SU-DHL-6 (cell line): ENCODE measurements around the gene ETV6.

Source experiments
- CTCF ChIP-seq: fragments of 200-600 bp; sonication (generic); IDR thresholded peaks from one replicate; pipeline ENCODE4 v1.5.1; 2017; ENCODE audit warnings: antibody characterized with exemption, mild to moderate bottlenecking, low read length, moderate library complexity; ENCODE audit not compliant: insufficient read depth, poor library complexity, severe bottlenecking
- EZH2phosphoT487 ChIP-seq: fragments of 200-600 bp; sonication (generic), shearing (Covaris generic); conservative IDR thresholded peaks from 2 replicates; pipeline ENCODE4 v1.6.1; 2018; ENCODE audit warnings: mild to moderate bottlenecking, antibody characterized with exemption, low read length, moderate library complexity, mixed read lengths

- no peak for TF ChIP-seq CTCF
- TF ChIP-seq EZH2phosphoT487: no peak
Observed at GRCh38 chr12:11706509-11707379, 57.3 kb downstream of the ETV6 start.
